Measurements from ENCODE around the gene ITPRID1.

DNA sequence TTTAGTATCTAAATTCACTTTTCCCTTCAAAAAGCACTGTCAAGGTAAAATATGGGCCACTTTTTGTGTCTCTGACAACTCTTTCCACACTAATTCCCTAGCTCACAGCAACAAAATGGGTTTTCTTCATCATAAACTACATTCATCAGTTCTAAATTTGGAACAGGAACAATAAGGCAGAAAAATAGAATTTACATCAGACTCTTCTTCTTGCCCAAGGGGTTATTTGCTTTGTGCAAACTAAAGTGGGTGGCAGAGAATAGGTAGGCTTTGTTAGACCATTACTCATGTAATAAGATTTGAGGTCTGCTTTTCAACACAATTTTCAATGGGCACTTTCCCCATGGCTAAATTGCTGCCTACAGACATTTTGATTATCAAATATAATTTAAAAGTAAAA, 155.6 kb downstream of the ITPRID1 start:
- TF ChIP-seq ZNF610 (tag by site-specific recombination; IDR thresholded peaks at IDR 0.05; ENCODE audit: borderline replicate concordance), result no peak
- TF ChIP-seq ZNF184 (tag by site-specific recombination; IDR thresholded peaks at IDR 0.05), result no peak
- no peak for TF ChIP-seq SP2 (tag by site-specific recombination; IDR thresholded peaks at IDR 0.05)
- TF ChIP-seq ZFP37 (tag by site-specific recombination; IDR thresholded peaks at IDR 0.05), result no peak
- no peak for TF ChIP-seq WT1 (tag by site-specific recombination; IDR thresholded peaks at IDR 0.05)
- TF ChIP-seq, protein P1, sequence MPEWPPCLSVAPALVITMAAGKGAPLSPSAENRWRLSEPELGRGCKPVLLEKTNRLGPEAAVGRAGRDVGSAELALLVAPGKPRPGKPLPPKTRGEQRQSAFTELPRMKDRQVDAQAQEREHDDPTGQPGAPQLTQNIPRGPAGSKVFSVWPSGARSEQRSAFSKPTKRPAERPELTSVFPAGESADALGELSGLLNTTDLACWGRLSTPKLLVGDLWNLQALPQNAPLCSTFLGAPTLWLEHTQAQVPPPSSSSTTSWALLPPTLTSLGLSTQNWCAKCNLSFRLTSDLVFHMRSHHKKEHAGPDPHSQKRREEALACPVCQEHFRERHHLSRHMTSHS (tag by site-specific recombination; IDR thresholded peaks at IDR 0.05), result no peak
- TF ChIP-seq, protein P2, sequence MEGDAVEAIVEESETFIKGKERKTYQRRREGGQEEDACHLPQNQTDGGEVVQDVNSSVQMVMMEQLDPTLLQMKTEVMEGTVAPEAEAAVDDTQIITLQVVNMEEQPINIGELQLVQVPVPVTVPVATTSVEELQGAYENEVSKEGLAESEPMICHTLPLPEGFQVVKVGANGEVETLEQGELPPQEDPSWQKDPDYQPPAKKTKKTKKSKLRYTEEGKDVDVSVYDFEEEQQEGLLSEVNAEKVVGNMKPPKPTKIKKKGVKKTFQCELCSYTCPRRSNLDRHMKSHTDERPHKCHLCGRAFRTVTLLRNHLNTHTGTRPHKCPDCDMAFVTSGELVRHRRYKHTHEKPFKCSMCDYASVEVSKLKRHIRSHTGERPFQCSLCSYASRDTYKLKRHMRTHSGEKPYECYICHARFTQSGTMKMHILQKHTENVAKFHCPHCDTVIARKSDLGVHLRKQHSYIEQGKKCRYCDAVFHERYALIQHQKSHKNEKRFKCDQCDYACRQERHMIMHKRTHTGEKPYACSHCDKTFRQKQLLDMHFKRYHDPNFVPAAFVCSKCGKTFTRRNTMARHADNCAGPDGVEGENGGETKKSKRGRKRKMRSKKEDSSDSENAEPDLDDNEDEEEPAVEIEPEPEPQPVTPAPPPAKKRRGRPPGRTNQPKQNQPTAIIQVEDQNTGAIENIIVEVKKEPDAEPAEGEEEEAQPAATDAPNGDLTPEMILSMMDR (tag by site-specific recombination; IDR thresholded peaks at IDR 0.05), result no peak
- no peak for TF ChIP-seq MYNN (tag by site-specific recombination; IDR thresholded peaks at IDR 0.05; ENCODE audit: borderline replicate concordance)

Data from HEK293 (cell line).